CD8-positive, alpha-beta memory T cell (primary cell): ENCODE results near the gene DNAH7. TPM values are rescaled to one million over a fixed set of nuclear protein-coding genes. Genes with fewer than 3 reads are reported as not detected.

Experiments used
- CTCF ChIA-PET: fragments of 350-600 bp; sonication (Branson Sonifier 250); formaldehyde crosslinking; loops from one replicate; lab custom pipeline; 2021; ENCODE audit warnings: antibody characterized with exemption; lab: Charles Lee
- POLR2A ChIA-PET: fragments of 350-600 bp; sonication (Branson Sonifier 250); formaldehyde crosslinking; loops from one replicate; lab custom pipeline; 2021; ENCODE audit warnings: antibody characterized with exemption; lab: Charles Lee
- DNase-seq, 5 donors: peaks; one replicate each; pipeline versions ENCODE4 v3.0.0 to v3.0.0-alpha.2; 2020 to 2022; ENCODE audit warnings: mixed read lengths in 1 of 5
- H3K27ac ChIP-seq: one replicate; pipeline ENCODE4 v1.7.0; 2013; ENCODE audit warnings: low read depth, mild to moderate bottlenecking, low read length, moderate library complexity
- H3K27me3 ChIP-seq: 2 replicates; pipeline ENCODE4 v1.7.0; 2013; ENCODE audit warnings: low read length, mild to moderate bottlenecking; ENCODE audit not compliant: insufficient read depth, poor library complexity, severe bottlenecking
- H3K36me3 ChIP-seq: 2 replicates; pipeline ENCODE4 v1.7.0; 2013; ENCODE audit warnings: mild to moderate bottlenecking, low read length, moderate library complexity; ENCODE audit not compliant: insufficient read depth
- H3K4me1 ChIP-seq: 2 replicates; pipeline ENCODE4 v1.7.0; 2013; ENCODE audit warnings: mild to moderate bottlenecking, low read length, moderate library complexity; ENCODE audit not compliant: insufficient read depth
- H3K4me3 ChIP-seq: 2 replicates; pipeline ENCODE4 v1.7.0; 2013; ENCODE audit warnings: mild to moderate bottlenecking, low read length
- H3K9me3 ChIP-seq: 2 replicates; pipeline ENCODE4 v1.7.0; 2013; ENCODE audit warnings: mild to moderate bottlenecking, low read length
- H3K27ac Mint-ChIP-seq, 8 donors: one replicate each; pipeline ENCODE4 v1.8.0; 2020 to 2021; ENCODE audit warnings: mixed read lengths in 8 of 8, mild to moderate bottlenecking in 6 of 8, inconsistent platforms in 3 of 8, moderate library complexity in 3 of 8
- H3K27me3 Mint-ChIP-seq, 2 donors: one replicate each; pipeline ENCODE4 v1.8.0; 2020 to 2021; ENCODE audit warnings: mixed read lengths in 2 of 2, mild to moderate bottlenecking in 1 of 2, moderate library complexity in 1 of 2
- H3K36me3 Mint-ChIP-seq, 3 donors: one replicate each; pipeline ENCODE4 v1.8.0; 2020 to 2021; ENCODE audit warnings: mixed read lengths in 3 of 3, inconsistent platforms in 1 of 3, mild to moderate bottlenecking in 1 of 3
- H3K4me1 Mint-ChIP-seq, 3 donors: one replicate each; pipeline ENCODE4 v1.8.0; 2020 to 2021; ENCODE audit warnings: mixed read lengths in 3 of 3, inconsistent platforms in 1 of 3, mild to moderate bottlenecking in 1 of 3
- H3K4me3 Mint-ChIP-seq, 7 donors: one replicate each; pipeline ENCODE4 v1.8.0; 2020 to 2021; ENCODE audit warnings: mixed read lengths in 7 of 7, mild to moderate bottlenecking in 6 of 7, moderate library complexity in 4 of 7, inconsistent platforms in 2 of 7
- H3K9me3 Mint-ChIP-seq, 5 donors: one replicate each; pipeline ENCODE4 v1.8.0; 2020 to 2022; ENCODE audit warnings: mixed read lengths in 5 of 5, mild to moderate bottlenecking in 3 of 5, moderate library complexity in 2 of 5, inconsistent platforms in 1 of 5
- polyA plus RNA-seq: library from polyadenylated mRNA; unstranded; fragments of 300-500 nt; fragmentation: Illumina TruSeq; gene quantifications from one replicate; pipeline ENCODE4 v1.2.3, GENCODE V29; 2021
- total RNA-seq, 2 experiments: library from RNA; stranded (reverse); gene quantifications; one replicate each; pipeline ENCODE4 v1.2.3, GENCODE V29; 2021

The DNAH7 gene
- total and polyA plus RNA-seq, 3 experiments from 2014 or later: not detected

- H3K9me3 ChIP-seq: no peaks in the 10 kb centered on the region
- POLR2A ChIA-PET: no interaction called here
- Mint-ChIP-seq H3K27me3 (no peaks in the 10 kb centered on the region), H3K9me3 (no peaks in the 10 kb centered on the region), H3K36me3 (peaks cover 23 to 83% (median 35%) of the 10 kb centered on the region in 3 donors), H3K27ac (no peak overlapping the region), H3K4me1 (peaks cover 0 to 14% (median 12%) of the 10 kb centered on the region in 3 donors), H3K4me3 (no peak overlapping the region)
- H3K27ac ChIP-seq: no peak overlapping the region
- peaks cover 19% of the 10 kb centered on the region for H3K36me3 ChIP-seq
- H3K27me3 ChIP-seq: no peaks in the 10 kb centered on the region
- DNase-seq: no peak
- no peaks in the 10 kb centered on the region for H3K4me1 ChIP-seq
- no peak overlapping the region for H3K4me3 ChIP-seq
- CTCF ChIA-PET: no interaction called here
Observed at GRCh38 chr2:195722075-195722474, 346.6 kb downstream of the DNAH7 start.

- Mint-ChIP-seq H3K27me3 (no peaks in the 10 kb centered on the region), H3K4me3 (no peak overlapping the region), H3K27ac (peak overlapping the region in 3 of 8 donors; percentile 12 to 59 (median 48)), H3K4me1 (peaks cover 0 to 14% (median 12%) of the 10 kb centered on the region in 3 donors), H3K36me3 (peaks cover 23 to 86% (median 40%) of the 10 kb centered on the region in 3 donors), H3K9me3 (no peaks in the 10 kb centered on the region)
- no peak overlapping the region for H3K27ac ChIP-seq
- H3K36me3 ChIP-seq: peaks cover 27% of the 10 kb centered on the region
- no peak for DNase-seq
- H3K9me3 ChIP-seq: no peaks in the 10 kb centered on the region
- H3K4me1 ChIP-seq: no peaks in the 10 kb centered on the region
- POLR2A ChIA-PET: no interaction called here
- H3K4me3 ChIP-seq: no peak overlapping the region
- CTCF ChIA-PET: no interaction called here
- no peaks in the 10 kb centered on the region for H3K27me3 ChIP-seq
Observed at GRCh38 chr2:195721042-195721441, 347.6 kb downstream of the DNAH7 start.

GRCh38 chr2:195716466-195716865 lies 352.2 kb downstream of the DNAH7 start:
- no peak for DNase-seq
- no peak overlapping the region for H3K4me3 ChIP-seq
- no peak overlapping the region for H3K27ac Mint-ChIP-seq
- H3K27me3 Mint-ChIP-seq: no peaks in the 10 kb centered on the region
- no peaks in the 10 kb centered on the region for H3K9me3 Mint-ChIP-seq
- H3K36me3 ChIP-seq: peaks cover 23% of the 10 kb centered on the region
- no peak overlapping the region for H3K4me3 Mint-ChIP-seq
- ChIA-PET POLR2A (no interaction called here), CTCF (no interaction called here)
- H3K4me1 Mint-ChIP-seq: peaks cover 0 to 18% (median 15%) of the 10 kb centered on the region in 3 donors
- H3K36me3 Mint-ChIP-seq: peaks cover 19 to 82% (median 44%) of the 10 kb centered on the region in 3 donors
- H3K27me3 ChIP-seq: no peaks in the 10 kb centered on the region
- H3K9me3 ChIP-seq: no peaks in the 10 kb centered on the region
- H3K4me1 ChIP-seq: no peaks in the 10 kb centered on the region
- no peak overlapping the region for H3K27ac ChIP-seq

GRCh38 chr2:195711478-195711877 lies 357.2 kb downstream of the DNAH7 start:
- no peaks in the 10 kb centered on the region for H3K27me3 ChIP-seq
- H3K4me3 ChIP-seq: no peak overlapping the region
- H3K9me3 Mint-ChIP-seq: no peaks in the 10 kb centered on the region
- no peak overlapping the region for H3K4me3 Mint-ChIP-seq
- H3K9me3 ChIP-seq: no peaks in the 10 kb centered on the region
- ChIA-PET CTCF (no interaction called here), POLR2A (no interaction called here)
- peaks cover 17 to 75% (median 45%) of the 10 kb centered on the region in 3 donors for H3K36me3 Mint-ChIP-seq
- peaks cover 8% of the 10 kb centered on the region for H3K36me3 ChIP-seq
- peaks cover 3 to 20% (median 6%) of the 10 kb centered on the region in 3 donors for H3K4me1 Mint-ChIP-seq
- H3K4me1 ChIP-seq: no peaks in the 10 kb centered on the region
- no peaks in the 10 kb centered on the region for H3K27me3 Mint-ChIP-seq
- no peak overlapping the region for H3K27ac Mint-ChIP-seq
- no peak overlapping the region for H3K27ac ChIP-seq
- no peak for DNase-seq

- no peaks in the 10 kb centered on the region for H3K4me1 ChIP-seq
- H3K36me3 ChIP-seq: no peaks in the 10 kb centered on the region
- H3K4me3 Mint-ChIP-seq: no peak overlapping the region
- ChIA-PET POLR2A (no interaction called here), CTCF (interaction anchor here (1.2 kb wide), 1 partner anchor 50 kb away, joined by 3 read pairs; no protein-coding TSS in a partner anchor)
- no peak overlapping the region for H3K27ac ChIP-seq
- peaks cover 8 to 26% (median 9%) of the 10 kb centered on the region in 3 donors for H3K4me1 Mint-ChIP-seq
- DNase-seq: no peak
- H3K4me3 ChIP-seq: no peak overlapping the region
- no peaks in the 10 kb centered on the region for H3K27me3 ChIP-seq
- H3K9me3 ChIP-seq: no peaks in the 10 kb centered on the region
- H3K9me3 Mint-ChIP-seq: no peaks in the 10 kb centered on the region
- H3K27ac Mint-ChIP-seq: peak overlapping the region in 1 of 8 donors; percentile 32
- H3K27me3 Mint-ChIP-seq: no peaks in the 10 kb centered on the region
- peaks cover 12 to 71% (median 38%) of the 10 kb centered on the region in 3 donors for H3K36me3 Mint-ChIP-seq
Observed at GRCh38 chr2:195709901-195710806, 358.5 kb downstream of the DNAH7 start.

GRCh38 chr2:195706161-195706900 lies 362.3 kb downstream of the DNAH7 start:
- H3K27me3 ChIP-seq: no peaks in the 10 kb centered on the region
- Mint-ChIP-seq H3K36me3 (peaks cover 29 to 63% (median 29%) of the 10 kb centered on the region in 3 donors), H3K27ac (no peak overlapping the region), H3K4me3 (no peak overlapping the region), H3K27me3 (no peaks in the 10 kb centered on the region), H3K9me3 (peaks cover under 1 to 9% (median 2%) of the 10 kb centered on the region in 5 donors), H3K4me1 (peaks cover 21 to 32% (median 30%) of the 10 kb centered on the region in 3 donors)
- no peaks in the 10 kb centered on the region for H3K4me1 ChIP-seq
- H3K4me3 ChIP-seq: no peak overlapping the region
- no peak overlapping the region for H3K27ac ChIP-seq
- no peaks in the 10 kb centered on the region for H3K36me3 ChIP-seq
- no peak for DNase-seq
- CTCF ChIA-PET: no interaction called here
- no peaks in the 10 kb centered on the region for H3K9me3 ChIP-seq
- POLR2A ChIA-PET: no interaction called here

- H3K27ac Mint-ChIP-seq: no peak overlapping the region
- POLR2A ChIA-PET: no interaction called here
- no peaks in the 10 kb centered on the region for H3K4me1 ChIP-seq
Observed at GRCh38 chr2:195700480-195700879, 368.2 kb downstream of the DNAH7 start.

More at GRCh38 chr2:195700480-195700879, 368.2 kb downstream of the DNAH7 start:
- no peaks in the 10 kb centered on the region for H3K27me3 Mint-ChIP-seq
- Histone ChIP-seq H3K36me3 (no peaks in the 10 kb centered on the region), H3K27ac (no peak overlapping the region), H3K27me3 (no peaks in the 10 kb centered on the region), H3K9me3 (peaks cover 6% of the 10 kb centered on the region), H3K4me3 (no peak overlapping the region)
- no peak overlapping the region for H3K4me3 Mint-ChIP-seq
- H3K36me3 Mint-ChIP-seq: peaks cover 37 to 70% (median 67%) of the 10 kb centered on the region in 3 donors
- H3K4me1 Mint-ChIP-seq: peaks cover 43 to 61% (median 49%) of the 10 kb centered on the region in 3 donors
- H3K9me3 Mint-ChIP-seq: peaks cover 9 to 31% (median 20%) of the 10 kb centered on the region in 5 donors
- CTCF ChIA-PET: no interaction called here
- DNase-seq: no peak
